ENCODE data around the gene MX2. TPM values are rescaled to one million over a fixed set of nuclear protein-coding genes. Genes with fewer than 3 reads are reported as not detected.

MX2 gene
- total and polyA plus RNA-seq, 9 of the 15 experiments (the other 6 are each of a cell fraction or from before 2014, with no cell fraction given): 0.10 to 0.95 (median 0.47) TPM; not detected in 1

GRCh38 chr21:41432562-41433460 lies 71.0 kb downstream of the MX2 start:
- no peaks in the 10 kb centered on the region for H3K4me1 ChIP-seq (replicated peaks in 1 of 2; ENCODE audit: control insufficient read depth in 2 of 2, insufficient read depth in 2 of 2, low read length in 2 of 2)
- H4K20me1 ChIP-seq (replicated peaks; ENCODE audit: control insufficient read depth, insufficient read depth, low read length): no peaks in the 10 kb centered on the region
- H3K27ac ChIP-seq (ENCODE audit: extremely low read depth, low read depth, low read length): no peak overlapping the region
- no peaks in the 10 kb centered on the region for H3K9me3 ChIP-seq (replicated peaks; ENCODE audit: control insufficient read depth, insufficient read depth, low read depth, low read length)
- no peak overlapping the region for H3K4me3 ChIP-seq
- ATAC-seq (no peak), DNase-seq (ENCODE audit: extremely low read depth in 1 of 4, low spot score in 3 of 4) (no peak), FAIRE-seq (no peak)
- no peak overlapping the region for H2AFZ ChIP-seq (ENCODE audit: low read depth, low read length)
- H3K27me3 ChIP-seq (ENCODE audit: control insufficient read depth in 2 of 2, insufficient read depth in 2 of 2, low read length in 2 of 2): peaks cover 10 to 16% of the 10 kb centered on the region in 2 experiments; a peak in 3 of 5 replicates
- POLR2A ChIA-PET: interaction anchor here (0.7 kb wide), 1 partner anchor 193 kb away, joined by 3 read pairs; no protein-coding TSS in a partner anchor
- no peak overlapping the region for H3K4me2 ChIP-seq (ENCODE audit: insufficient read depth, low read length)
- BruUV-seq (replicated peaks): no TSS peak
- CTCF ChIA-PET (ENCODE audit: low intra/inter-chr PET ratio): no interaction called here
- intact Hi-C loops (cut with micrococcal nuclease) (no loop called here), in situ Hi-C loops (cut with MboI) (no loop called here)
- H3K9ac ChIP-seq (ENCODE audit: insufficient read depth in 1 of 2, low read depth in 2 of 2, low read length in 2 of 2): no peak overlapping the region
- 0% methylated on average over 10 of the region's 10 CpGs for WGBS (ENCODE audit: insufficient coverage, low coverage, missing lambda C conversion rate)
- no peaks in the 10 kb centered on the region for H3K36me3 ChIP-seq (ENCODE audit: control insufficient read depth, insufficient read depth, low read length)
- H3K79me2 ChIP-seq (ENCODE audit: control insufficient read depth, insufficient read depth, low read length): no peaks in the 10 kb centered on the region
- H3K9me1 ChIP-seq (ENCODE audit: control insufficient read depth, insufficient read depth, low read length): no peaks in the 10 kb centered on the region
- no peak for TF ChIP-seq PCBP1 (IDR thresholded peaks at IDR 0.05; ENCODE audit: low read depth, low read length, poor library complexity, severe bottlenecking)
- TF ChIP-seq, protein P1, sequence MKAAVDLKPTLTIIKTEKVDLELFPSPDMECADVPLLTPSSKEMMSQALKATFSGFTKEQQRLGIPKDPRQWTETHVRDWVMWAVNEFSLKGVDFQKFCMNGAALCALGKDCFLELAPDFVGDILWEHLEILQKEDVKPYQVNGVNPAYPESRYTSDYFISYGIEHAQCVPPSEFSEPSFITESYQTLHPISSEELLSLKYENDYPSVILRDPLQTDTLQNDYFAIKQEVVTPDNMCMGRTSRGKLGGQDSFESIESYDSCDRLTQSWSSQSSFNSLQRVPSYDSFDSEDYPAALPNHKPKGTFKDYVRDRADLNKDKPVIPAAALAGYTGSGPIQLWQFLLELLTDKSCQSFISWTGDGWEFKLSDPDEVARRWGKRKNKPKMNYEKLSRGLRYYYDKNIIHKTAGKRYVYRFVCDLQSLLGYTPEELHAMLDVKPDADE (conservative IDR thresholded peaks at IDR 0.05; ENCODE audit: control insufficient read depth, low read depth, low read length): no peak
- TF ChIP-seq, protein P2, sequence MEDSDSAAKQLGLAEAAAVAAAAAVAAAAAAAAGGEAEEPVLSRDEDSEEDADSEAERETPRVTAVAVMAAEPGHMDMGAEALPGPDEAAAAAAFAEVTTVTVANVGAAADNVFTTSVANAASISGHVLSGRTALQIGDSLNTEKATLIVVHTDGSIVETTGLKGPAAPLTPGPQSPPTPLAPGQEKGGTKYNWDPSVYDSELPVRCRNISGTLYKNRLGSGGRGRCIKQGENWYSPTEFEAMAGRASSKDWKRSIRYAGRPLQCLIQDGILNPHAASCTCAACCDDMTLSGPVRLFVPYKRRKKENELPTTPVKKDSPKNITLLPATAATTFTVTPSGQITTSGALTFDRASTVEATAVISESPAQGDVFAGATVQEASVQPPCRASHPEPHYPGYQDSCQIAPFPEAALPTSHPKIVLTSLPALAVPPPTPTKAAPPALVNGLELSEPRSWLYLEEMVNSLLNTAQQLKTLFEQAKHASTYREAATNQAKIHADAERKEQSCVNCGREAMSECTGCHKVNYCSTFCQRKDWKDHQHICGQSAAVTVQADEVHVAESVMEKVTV (CRISPR knock-in tag; IDR thresholded peaks at IDR 0.05): no peak
- no peak for TF ChIP-seq ESRRA (IDR thresholded peaks at IDR 0.05; ENCODE audit: borderline replicate concordance, low read depth)
- TF ChIP-seq, protein P3, sequence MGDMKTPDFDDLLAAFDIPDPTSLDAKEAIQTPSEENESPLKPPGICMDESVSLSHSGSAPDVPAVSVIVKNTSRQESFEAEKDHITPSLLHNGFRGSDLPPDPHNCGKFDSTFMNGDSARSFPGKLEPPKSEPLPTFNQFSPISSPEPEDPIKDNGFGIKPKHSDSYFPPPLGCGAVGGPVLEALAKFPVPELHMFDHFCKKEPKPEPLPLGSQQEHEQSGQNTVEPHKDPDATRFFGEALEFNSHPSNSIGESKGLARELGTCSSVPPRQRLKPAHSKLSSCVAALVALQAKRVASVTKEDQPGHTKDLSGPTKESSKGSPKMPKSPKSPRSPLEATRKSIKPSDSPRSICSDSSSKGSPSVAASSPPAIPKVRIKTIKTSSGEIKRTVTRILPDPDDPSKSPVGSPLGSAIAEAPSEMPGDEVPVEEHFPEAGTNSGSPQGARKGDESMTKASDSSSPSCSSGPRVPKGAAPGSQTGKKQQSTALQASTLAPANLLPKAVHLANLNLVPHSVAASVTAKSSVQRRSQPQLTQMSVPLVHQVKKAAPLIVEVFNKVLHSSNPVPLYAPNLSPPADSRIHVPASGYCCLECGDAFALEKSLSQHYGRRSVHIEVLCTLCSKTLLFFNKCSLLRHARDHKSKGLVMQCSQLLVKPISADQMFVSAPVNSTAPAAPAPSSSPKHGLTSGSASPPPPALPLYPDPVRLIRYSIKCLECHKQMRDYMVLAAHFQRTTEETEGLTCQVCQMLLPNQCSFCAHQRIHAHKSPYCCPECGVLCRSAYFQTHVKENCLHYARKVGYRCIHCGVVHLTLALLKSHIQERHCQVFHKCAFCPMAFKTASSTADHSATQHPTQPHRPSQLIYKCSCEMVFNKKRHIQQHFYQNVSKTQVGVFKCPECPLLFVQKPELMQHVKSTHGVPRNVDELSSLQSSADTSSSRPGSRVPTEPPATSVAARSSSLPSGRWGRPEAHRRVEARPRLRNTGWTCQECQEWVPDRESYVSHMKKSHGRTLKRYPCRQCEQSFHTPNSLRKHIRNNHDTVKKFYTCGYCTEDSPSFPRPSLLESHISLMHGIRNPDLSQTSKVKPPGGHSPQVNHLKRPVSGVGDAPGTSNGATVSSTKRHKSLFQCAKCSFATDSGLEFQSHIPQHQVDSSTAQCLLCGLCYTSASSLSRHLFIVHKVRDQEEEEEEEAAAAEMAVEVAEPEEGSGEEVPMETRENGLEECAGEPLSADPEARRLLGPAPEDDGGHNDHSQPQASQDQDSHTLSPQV (IDR thresholded peaks at IDR 0.05): no peak
- TF ChIP-seq LCOR (CRISPR knock-in tag; IDR thresholded peaks at IDR 0.05): no peak
- TF ChIP-seq HSF4 (CRISPR knock-in tag; IDR thresholded peaks at IDR 0.05; ENCODE audit: borderline replicate concordance): no peak
- no peak for TF ChIP-seq EZH2 (IDR thresholded peaks at IDR 0.05; ENCODE audit: borderline replicate concordance, low read depth, low read length)
- no peak for TF ChIP-seq POLR2G (IDR thresholded peaks at IDR 0.05; ENCODE audit: low read depth, low read length)
- TF ChIP-seq, protein P4, sequence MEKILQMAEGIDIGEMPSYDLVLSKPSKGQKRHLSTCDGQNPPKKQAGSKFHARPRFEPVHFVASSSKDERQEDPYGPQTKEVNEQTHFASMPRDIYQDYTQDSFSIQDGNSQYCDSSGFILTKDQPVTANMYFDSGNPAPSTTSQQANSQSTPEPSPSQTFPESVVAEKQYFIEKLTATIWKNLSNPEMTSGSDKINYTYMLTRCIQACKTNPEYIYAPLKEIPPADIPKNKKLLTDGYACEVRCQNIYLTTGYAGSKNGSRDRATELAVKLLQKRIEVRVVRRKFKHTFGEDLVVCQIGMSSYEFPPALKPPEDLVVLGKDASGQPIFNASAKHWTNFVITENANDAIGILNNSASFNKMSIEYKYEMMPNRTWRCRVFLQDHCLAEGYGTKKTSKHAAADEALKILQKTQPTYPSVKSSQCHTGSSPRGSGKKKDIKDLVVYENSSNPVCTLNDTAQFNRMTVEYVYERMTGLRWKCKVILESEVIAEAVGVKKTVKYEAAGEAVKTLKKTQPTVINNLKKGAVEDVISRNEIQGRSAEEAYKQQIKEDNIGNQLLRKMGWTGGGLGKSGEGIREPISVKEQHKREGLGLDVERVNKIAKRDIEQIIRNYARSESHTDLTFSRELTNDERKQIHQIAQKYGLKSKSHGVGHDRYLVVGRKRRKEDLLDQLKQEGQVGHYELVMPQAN (IDR thresholded peaks at IDR 0.05; ENCODE audit: borderline replicate concordance): no peak
- TF ChIP-seq FOXJ2 (tag; IDR thresholded peaks at IDR 0.05): no peak

Data from K562 (cell line).